ENCODE data around the gene MXD4. TPM values are rescaled to one million over a fixed set of nuclear protein-coding genes. Genes with fewer than 3 reads are reported as not detected.

The MXD4 gene
- polyA plus RNA-seq, 3 donors, result 21.7 to 99.8 (median 53.5) TPM

GRCh38 chr4:2295900-2296442 is 34.1 kb upstream of the MXD4 start:
- 87 to 95% (median 92%) methylated on average over 14 of the region's 14 CpGs for WGBS, 3 donors

DNA sequence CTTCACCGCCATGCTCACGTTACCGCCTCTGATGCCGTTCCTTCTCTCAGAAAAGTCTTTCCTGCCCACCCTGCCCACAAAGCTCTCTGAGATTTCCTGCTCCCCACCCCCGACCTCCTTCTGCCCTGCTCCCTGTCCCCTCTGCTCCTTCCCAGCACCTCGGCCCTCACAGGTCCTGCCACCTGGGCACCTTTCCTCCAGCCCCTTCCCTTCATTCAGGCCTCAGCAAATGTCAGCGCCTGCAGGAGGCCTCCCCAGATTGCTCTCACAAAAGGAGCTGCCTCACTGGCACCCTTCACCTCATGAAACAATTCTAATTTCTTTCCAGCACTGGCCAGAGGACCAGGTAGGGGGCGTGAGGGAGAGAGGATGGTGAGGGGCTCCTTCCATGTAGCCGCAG is 33.6 kb upstream of the MXD4 start:
- no peak overlapping the region for H3K27ac ChIP-seq (ENCODE audit: low read depth, low read length)
- WGBS, 3 donors, result 75 to 95% (median 76%) methylated on average over 9 of the region's 9 CpGs

More at GRCh38 chr4:2295900-2296442, 34.1 kb upstream of the MXD4 start:
- H3K27ac ChIP-seq (ENCODE audit: low read depth, low read length), result no peak overlapping the region

DNA sequence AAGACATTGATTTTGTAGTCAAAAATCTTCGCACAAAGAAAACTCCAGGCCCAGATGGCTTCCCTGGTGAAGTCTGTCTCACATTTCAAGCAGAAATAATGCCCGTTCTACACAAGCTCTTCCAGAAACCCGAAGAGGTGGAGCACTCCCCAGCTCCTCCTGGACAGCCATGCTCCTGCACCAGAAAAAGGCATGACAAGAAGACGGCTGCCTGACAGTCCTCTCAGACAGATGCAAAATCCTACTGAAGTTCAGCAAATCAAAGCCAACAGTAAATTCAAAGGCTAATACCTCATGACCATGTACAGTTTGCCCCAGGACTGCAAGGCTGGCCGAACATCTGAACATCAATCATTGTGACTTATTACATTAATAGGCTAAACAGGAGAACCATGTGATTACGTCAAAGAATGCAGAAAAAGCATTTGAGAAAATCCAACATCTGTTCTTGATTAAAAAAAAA is 30.8 kb upstream of the MXD4 start:
- H3K27ac ChIP-seq (ENCODE audit: low read depth, low read length), result no peak overlapping the region
- 56 to 70% (median 67%) methylated on average over 6 of the region's 6 CpGs for WGBS, 3 donors

DNA sequence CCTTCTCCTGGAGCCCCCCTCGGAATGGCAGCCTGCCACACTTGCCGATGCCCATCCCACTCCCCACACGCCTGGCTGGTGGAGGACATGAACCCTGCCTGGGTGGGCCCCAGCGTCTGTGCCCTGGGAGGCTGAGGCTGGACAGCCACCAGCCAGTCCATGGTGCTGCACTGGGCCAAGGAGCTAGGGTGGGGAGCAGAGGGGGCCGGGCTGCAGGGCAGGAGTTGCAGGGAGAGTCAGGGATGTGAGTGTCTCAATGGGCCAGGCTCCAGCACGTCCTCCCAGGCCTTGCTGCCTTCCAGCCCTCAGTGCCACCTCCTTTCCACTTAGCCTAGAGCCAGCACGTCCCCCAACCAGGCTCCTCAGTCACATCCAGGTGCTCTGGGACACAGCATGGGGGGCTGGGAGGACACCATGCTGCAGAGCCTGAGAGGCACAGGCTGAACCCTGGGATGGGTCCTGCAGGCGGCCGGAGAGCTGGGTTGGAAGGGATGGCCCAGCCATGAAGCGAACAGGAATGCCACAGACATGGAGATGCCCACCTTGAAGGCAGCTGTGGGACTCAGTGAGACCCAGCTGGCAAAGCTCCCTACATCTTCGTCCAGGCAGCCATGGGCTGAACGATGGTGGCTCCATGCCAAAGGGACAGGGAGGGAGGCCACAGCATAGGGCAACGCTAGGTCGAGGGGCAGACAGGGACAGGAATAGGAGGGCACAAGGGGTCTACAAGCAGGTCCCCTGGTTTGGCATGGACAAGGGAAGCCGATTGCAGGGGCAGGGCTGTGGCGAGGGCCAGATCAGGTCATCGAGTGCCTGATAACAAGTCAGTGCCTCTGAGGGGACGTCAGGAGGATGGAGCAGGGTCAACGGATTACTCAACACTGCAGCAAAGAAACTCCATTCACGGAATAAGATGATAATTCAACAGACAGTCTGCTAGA is 30.1 kb upstream of the MXD4 start:
- WGBS, 3 donors, result 72 to 83% (median 80%) methylated on average over 18 to 20 of the region's 20 CpGs
- no peak overlapping the region for H3K27ac ChIP-seq (ENCODE audit: low read depth, low read length)

GRCh38 chr4:2290974-2291704 is 29.2 kb upstream of the MXD4 start:
- H3K27ac ChIP-seq (ENCODE audit: low read depth, low read length), result no peak overlapping the region
- 51 to 84% (median 53%) methylated on average over 24 of the region's 24 CpGs for WGBS, 3 donors

DNA sequence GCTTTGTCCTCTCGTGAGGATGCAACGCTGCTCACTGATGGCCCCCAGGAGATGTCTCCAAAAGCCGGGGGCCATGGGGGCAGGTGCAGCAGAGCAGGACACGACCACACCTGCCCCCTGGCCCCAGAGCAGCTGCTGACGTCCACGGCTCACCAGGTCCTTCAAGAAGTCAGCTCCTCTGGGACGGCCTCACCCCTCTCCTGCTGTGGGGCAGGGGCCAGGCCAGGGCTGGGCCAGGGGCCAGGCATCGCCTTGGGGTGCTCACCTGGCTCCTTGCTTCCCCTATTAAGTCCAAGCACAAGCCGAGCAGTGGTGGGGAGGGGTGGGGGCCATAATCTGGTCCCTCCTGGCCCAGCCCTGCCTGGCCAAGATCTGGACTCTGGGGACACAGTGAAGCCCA is 28.6 kb upstream of the MXD4 start:
- whole genome bisulfite sequencing, 3 donors, result 86 to 90% (median 88%) methylated on average over 9 of the region's 9 CpGs
- no peak overlapping the region for H3K27ac ChIP-seq (ENCODE audit: low read depth, low read length)

DNA sequence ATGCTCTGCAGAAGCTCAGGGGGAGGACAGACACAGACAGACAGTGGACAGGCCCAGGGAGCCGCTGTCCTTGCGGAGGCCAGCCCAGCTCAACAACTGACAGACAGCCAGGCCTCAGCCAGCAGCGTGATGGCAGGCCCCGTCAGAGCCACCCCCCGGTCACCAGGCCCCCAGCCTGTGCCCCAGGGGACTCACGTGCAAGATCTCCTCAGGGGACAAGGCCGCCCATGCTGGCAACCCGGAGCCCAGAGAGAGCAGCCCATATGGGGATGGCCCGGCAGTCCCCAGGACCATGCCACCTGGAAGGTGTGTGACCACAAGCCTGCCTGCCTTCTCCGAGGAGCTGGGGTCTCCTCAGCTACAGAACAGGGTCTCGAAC is 28.0 kb upstream of the MXD4 start:
- 92 to 95% (median 92%) methylated on average over 11 of the region's 11 CpGs for WGBS, 3 donors
- H3K27ac ChIP-seq (ENCODE audit: low read depth, low read length), result no peak overlapping the region

GRCh38 chr4:2289311-2289954 is 27.5 kb upstream of the MXD4 start:
- WGBS, 3 donors, result 93 to 94% (median 93%) methylated on average over 14 of the region's 14 CpGs
- H3K27ac ChIP-seq (ENCODE audit: low read depth, low read length), result no peak overlapping the region

- 89 to 92% (median 90%) methylated on average over 6 to 10 of the region's 10 CpGs for WGBS, 3 donors
- H3K27ac ChIP-seq (ENCODE audit: low read depth, low read length), result no peak overlapping the region
Measured at GRCh38 chr4:2288051-2288541, 26.2 kb upstream of the MXD4 start.

DNA sequence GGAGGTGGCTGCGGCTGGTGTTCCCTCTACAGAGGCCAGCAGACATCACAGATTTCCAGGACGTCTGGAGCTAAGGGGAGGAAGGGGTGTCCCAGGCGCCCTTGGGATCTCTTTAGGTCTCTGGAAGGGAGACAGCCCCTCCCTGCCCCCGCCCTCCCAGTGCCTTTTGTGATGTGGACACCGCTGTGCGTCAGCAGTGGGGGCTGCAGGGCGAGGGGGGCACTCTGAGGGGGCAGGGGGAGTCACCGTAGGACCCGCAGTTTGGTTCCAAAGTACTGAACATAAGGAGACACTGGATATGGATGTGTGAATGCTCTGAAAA is 25.6 kb upstream of the MXD4 start:
- no peak overlapping the region for H3K27ac ChIP-seq (ENCODE audit: low read depth, low read length)
- 89 to 95% (median 89%) methylated on average over 7 to 9 of the region's 9 CpGs for WGBS, 3 donors

- no peak overlapping the region for H3K27ac ChIP-seq (ENCODE audit: low read depth, low read length)
- WGBS, 3 donors, result 76 to 82% (median 81%) methylated on average over 18 to 19 of the region's 19 CpGs
Measured at GRCh38 chr4:2286904-2287593, 25.1 kb upstream of the MXD4 start.

DNA sequence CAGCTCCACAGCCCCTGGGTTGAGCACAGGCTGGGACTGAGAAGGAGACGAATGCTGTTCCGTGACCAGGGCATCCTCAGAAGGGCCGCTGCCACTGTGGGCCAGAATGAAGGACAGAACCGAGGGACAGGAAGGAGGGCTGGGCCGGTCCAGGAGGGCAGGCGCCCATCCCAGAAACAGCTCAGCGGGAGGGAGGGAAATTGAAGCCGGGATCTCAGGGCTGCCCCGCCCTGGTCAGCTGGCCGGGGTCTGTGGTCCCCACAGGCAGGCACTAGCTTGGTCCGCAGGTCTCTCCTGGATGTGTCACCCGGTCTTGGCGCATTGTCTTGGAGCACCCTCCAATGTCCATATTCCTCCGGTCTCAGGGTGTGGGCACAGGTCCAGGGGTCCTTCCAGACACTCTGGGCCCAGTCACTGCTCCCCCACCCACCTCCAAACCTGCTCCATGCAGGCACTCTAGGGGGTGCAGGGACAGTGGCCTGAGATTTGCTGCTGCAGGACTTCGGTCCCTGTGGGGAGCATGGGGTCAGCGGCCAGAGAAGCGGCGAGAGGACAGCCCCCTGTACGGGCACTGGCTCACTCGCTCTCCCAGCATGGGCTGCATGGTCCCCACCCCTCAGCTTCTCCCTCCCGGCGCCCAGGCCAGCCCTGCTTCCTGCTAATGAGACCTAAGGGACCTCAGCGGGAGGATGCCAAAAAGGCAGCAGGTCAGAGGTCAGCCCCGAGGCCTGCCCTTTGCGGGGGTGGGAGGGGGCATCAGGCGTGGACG is 23.9 kb upstream of the MXD4 start:
- no peak overlapping the region for H3K27ac ChIP-seq (ENCODE audit: low read depth, low read length)
- 67 to 85% (median 76%) methylated on average over 23 to 27 of the region's 27 CpGs for WGBS, 3 donors

DNA sequence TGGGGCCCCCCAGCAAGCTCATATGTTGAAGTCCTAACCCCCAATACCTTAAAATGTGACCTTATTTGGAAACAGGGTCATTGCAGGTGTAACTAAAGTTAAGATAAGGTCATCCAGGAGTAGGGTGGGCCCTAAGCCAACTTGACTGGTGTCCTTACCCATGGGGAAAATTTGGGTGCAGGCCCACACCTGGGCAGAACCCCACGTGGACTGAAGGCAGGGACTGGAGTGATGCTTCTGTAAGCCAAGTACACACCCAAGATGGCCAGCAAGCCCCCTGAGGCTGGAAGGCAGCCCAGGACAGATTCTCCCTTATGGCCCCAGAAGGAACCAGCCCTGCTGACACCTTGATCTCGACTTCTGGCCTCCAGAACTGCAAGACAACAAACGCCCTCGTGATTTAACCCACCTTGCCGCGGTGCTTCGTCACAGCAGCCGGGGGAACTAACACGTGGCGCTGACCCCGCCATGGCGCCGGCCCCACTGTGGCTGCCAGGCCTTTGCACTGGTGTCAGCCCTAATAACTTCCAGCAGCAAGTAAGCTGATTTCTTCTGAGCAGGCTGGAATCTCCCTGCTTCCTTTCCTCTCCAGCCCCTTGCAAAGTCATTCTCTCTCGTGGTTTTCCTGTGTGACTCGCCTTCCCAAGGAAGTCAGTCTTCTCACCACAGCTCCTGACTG is 23.2 kb upstream of the MXD4 start:
- no peak overlapping the region for H3K27ac ChIP-seq (ENCODE audit: low read depth, low read length)
- 73 to 88% (median 78%) methylated on average over 15 of the region's 15 CpGs for WGBS, 3 donors

GRCh38 chr4:2284161-2284933 is 22.4 kb upstream of the MXD4 start:
- WGBS, 3 donors, result 95 to 97% (median 96%) methylated on average over 23 of the region's 23 CpGs
- no peak overlapping the region for H3K27ac ChIP-seq (ENCODE audit: low read depth, low read length)

- WGBS, 3 donors, result 83 to 94% (median 94%) methylated on average over 3 of the region's 3 CpGs
- no peak overlapping the region for H3K27ac ChIP-seq (ENCODE audit: low read depth, low read length)
Measured at GRCh38 chr4:2283199-2283711, 21.3 kb upstream of the MXD4 start.

Data from adipose tissue (tissue), 3 donors.